K562 (cell line): ENCODE measurements around the gene CRK. TPM values are rescaled to one million over a fixed set of nuclear protein-coding genes. Genes with fewer than 3 reads are reported as not detected.
A peak's percentile ranks its signal among the peaks of the same experiment; 100 is the strongest.

Experiments
- CREB3L1 ChIP-seq: fragments of 450-650 bp; IDR thresholded peaks from 2 replicates; pipeline ENCODE4 v1.6.1; 2014; ENCODE audit warnings: low read depth, mild to moderate bottlenecking, moderate library complexity, borderline replicate concordance
- CTBP1 ChIP-seq: fragments of 450-650 bp; IDR thresholded peaks from 2 replicates; pipeline ENCODE4 v1.6.1; 2016; ENCODE audit warnings: borderline replicate concordance
- EGR1 ChIP-seq: fragments of 450-650 bp; conservative IDR thresholded peaks from 2 replicates; pipeline ENCODE4 v1.6.1; 2017; ENCODE audit warnings: mild to moderate bottlenecking
- ETV5 ChIP-seq: sonication (generic); formaldehyde crosslinking; IDR thresholded peaks from 2 replicates; pipeline ENCODE4 v1.4.0; 2020; ENCODE audit warnings: low read depth, mild to moderate bottlenecking, missing genetic modification reagents
- MBD2 ChIP-seq: sonication (generic); IDR thresholded peaks from 2 replicates; pipeline ENCODE4 v1.6.1; 2016; ENCODE audit warnings: low read depth, borderline replicate concordance
- MEIS2 ChIP-seq: fragments of 450-650 bp; IDR thresholded peaks from 2 replicates; pipeline ENCODE4 v1.6.1; 2014; ENCODE audit warnings: mild to moderate bottlenecking; ENCODE audit not compliant: partially characterized antibody
- MLX ChIP-seq, 2 experiments: fragments of 450-650 bp in 1 of 2; sonication (generic) in 1 of 2; formaldehyde crosslinking; conservative IDR thresholded peaks; 2 replicates each; pipeline versions ENCODE4 v1.4.0 to v1.8.1; 2020 to 2022; ENCODE audit warnings: mild to moderate bottlenecking in 1 of 2, missing genetic modification reagents in 1 of 2
- RHOXF2B ChIP-seq: fragments of 250-450 bp; sonication (Bioruptor Pico); conservative IDR thresholded peaks from 2 replicates; pipeline ENCODE4 v1.5.1; 2021
- TAF7 ChIP-seq: fragments of 450-650 bp; IDR thresholded peaks from 2 replicates; pipeline ENCODE4 v1.6.1; 2016; ENCODE audit warnings: missing genetic modification characterization, missing compliant biosample characterization
- YY1 ChIP-seq, 3 experiments: IDR thresholded peaks; 2 replicates each; pipeline ENCODE4 v1.6.1; 2011; ENCODE audit warnings: low read length in 2 of 3, mild to moderate bottlenecking in 2 of 3, moderate library complexity in 2 of 3, borderline replicate concordance in 1 of 3, control low read depth in 1 of 3, low read depth in 1 of 3; ENCODE audit not compliant: insufficient read depth in 3 of 3, insufficient replicate concordance in 2 of 3, control insufficient read depth in 1 of 3, insufficient read length in 1 of 3; ENCODE audit errors: extremely low read depth in 1 of 3
- ZNF318 ChIP-seq, 2 experiments: fragments of 450-650 bp; IDR thresholded peaks; 2 replicates each; pipeline ENCODE4 v1.6.1; 2016; ENCODE audit warnings: mild to moderate bottlenecking in 2 of 2, borderline replicate concordance in 1 of 2, low read depth in 1 of 2, moderate library complexity in 1 of 2
- polyA plus RNA-seq, 8 experiments: library from polyadenylated mRNA; depleted of rRNA in 4 of 8; stranded (reverse) in 5 of 8; unstranded in 3 of 8; fragments of >200 nt; fragmentation: Nextera tagmentation in 2 of 8; fragmentation: Illumina TruSeq in 1 of 8; extraction: Ambion mirVana in 2 of 8; extraction: Trizol in 1 of 8; gene quantifications; 2 replicates each; pipeline versions ENCODE4 v1.2.1 to v1.2.3, GENCODE V29; 2011 to 2014; ENCODE audit warnings: inconsistent platforms in 1 of 8, missing spikeins in 1 of 8
- total RNA-seq, 7 experiments: library from RNA; depleted of rRNA in 6 of 7; stranded (reverse); fragments of >200 nt in 6 of 7; fragmentation: Illumina TruSeq in 2 of 7; extraction: Trizol in 2 of 7; gene quantifications; 2 replicates each; pipeline versions ENCODE4 v1.2.1 to v1.2.3, GENCODE V29; 2011 to 2021; ENCODE audit warnings: low replicate concordance in 1 of 7

CRK gene
- total and polyA plus RNA-seq, 9 of the 15 experiments (the other 6 are each of a cell fraction or from before 2014, with no cell fraction given): 13.1 to 40.2 (median 26.1) TPM

- TF ChIP-seq YY1 (IDR thresholded peaks at IDR 0.05; ENCODE audit: borderline replicate concordance in 1 of 3, control insufficient read depth in 1 of 3, extremely low read depth in 1 of 3, insufficient read depth in 3 of 3, insufficient read length in 1 of 3, insufficient replicate concordance in 2 of 3, low read depth in 1 of 3, low read length in 2 of 3) (peak; percentile 83 to 90 (median 88)), CTBP1 (peak; percentile 71), EGR1 (peak; percentile 73), RHOXF2B (no peak), TAF7 (tag) (peak; percentile 99), ETV5 (CRISPR knock-in tag) (peak; percentile 62), ZNF318 (IDR thresholded peaks at IDR 0.05; ENCODE audit: borderline replicate concordance in 1 of 2, low read depth in 1 of 2) (peak in 1 of 2 experiments; percentile 93; a peak in 2 of 4 replicates), MEIS2 (peak; percentile 16), CREB3L1 (peak; percentile 57; the same call in 1 of the 2 replicates), MBD2 (peak; percentile 66; the same call in 1 of the 2 replicates), MLX (CRISPR knock-in tag; conservative IDR thresholded peaks at IDR 0.05) (no peak)
These were observed 56.1 kb downstream of the CRK start, which contains the start of gene YWHAE (continued) for GRCh38 chr17:1399679-1400512.
